ENCODE results near the gene UBE3D.
"Not testable (repeated sequence)": the region's sequence is repeated elsewhere in the genome, so short reads cannot be mapped to it uniquely, and the experiment has no call there.

GRCh38 chr6:83011131-83011530 lies 54.5 kb downstream of the UBE3D start:
- TF ChIP-seq CTCF (IDR thresholded peaks at IDR 0.05; ENCODE audit: low read depth, low read length, poor library complexity, severe bottlenecking); EZH2phosphoT487 (IDR thresholded peaks at IDR 0.05; ENCODE audit: borderline replicate concordance, low read length): not testable (repeated sequence)
